Measurements from ENCODE around the gene ALS2CL.
A peak's percentile ranks its signal among the peaks of the same experiment; 100 is the strongest.

The ALS2CL gene

GRCh38 chr3:46701181-46701939, 7.9 kb upstream of the ALS2CL start, which contains the start of gene TMIE:
TSS of gene TMIE (plus strand) at chr3:46701392. CDS start at chr3:46701488, 96 bp downstream.
- no peak for DNase-seq

- DNase-seq: peak; percentile 7 to 39
Measured at GRCh38 chr3:46700772-46701171, 7.3 kb upstream of the ALS2CL start.

- no peak for DNase-seq
Measured at GRCh38 chr3:46699676-46700523, 6.4 kb upstream of the ALS2CL start.

- no peak for DNase-seq
Measured at GRCh38 chr3:46695962-46696894, 2.7 kb upstream of the ALS2CL start.

GRCh38 chr3:46695177-46695961, 1.9 kb upstream of the ALS2CL start:
- DNase-seq: no peak

GRCh38 chr3:46694520-46694919, 1.0 kb upstream of the ALS2CL start:
- DNase-seq: no peak

GRCh38 chr3:46693892-46694226, 380 bp upstream of the ALS2CL start:
- no peak for DNase-seq

- DNase-seq: no peak
Measured at GRCh38 chr3:46692566-46692990, 901 bp downstream of the ALS2CL start.

- no peak for DNase-seq
Measured at GRCh38 chr3:46690798-46691197, 2.7 kb downstream of the ALS2CL start.

GRCh38 chr3:46685446-46685845, 8.0 kb downstream of the ALS2CL start:
- DNase-seq: no peak

- no peak for DNase-seq
Measured at GRCh38 chr3:46684891-46685290, 8.6 kb downstream of the ALS2CL start.

- no peak for DNase-seq
Measured at GRCh38 chr3:46682974-46683373, 10.5 kb downstream of the ALS2CL start.

GRCh38 chr3:46681856-46682540, 11.5 kb downstream of the ALS2CL start:
- no peak for DNase-seq

GRCh38 chr3:46681387-46681786, 12.1 kb downstream of the ALS2CL start:
- DNase-seq: no peak

- no peak for DNase-seq
Measured at GRCh38 chr3:46680298-46680826, 13.1 kb downstream of the ALS2CL start.

GRCh38 chr3:46679681-46680080, 13.8 kb downstream of the ALS2CL start:
- DNase-seq: no peak

- no peak for DNase-seq
Measured at GRCh38 chr3:46678280-46678679, 15.2 kb downstream of the ALS2CL start.

GRCh38 chr3:46677411-46677726, 16.1 kb downstream of the ALS2CL start:
- no peak for DNase-seq

GRCh38 chr3:46676601-46677410, 16.7 kb downstream of the ALS2CL start:
- no peak for DNase-seq

GRCh38 chr3:46675843-46676567, 17.5 kb downstream of the ALS2CL start:
- DNase-seq: no peak

Data from cerebellar nuclear complex (tissue), 1 donor.